ENCODE data around the gene EFNA2. TPM values are rescaled to one million over a fixed set of nuclear protein-coding genes. Genes with fewer than 3 reads are reported as not detected.

The EFNA2 gene
- total RNA-seq, 2 donors from 2014 or later, result not detected

DNA sequence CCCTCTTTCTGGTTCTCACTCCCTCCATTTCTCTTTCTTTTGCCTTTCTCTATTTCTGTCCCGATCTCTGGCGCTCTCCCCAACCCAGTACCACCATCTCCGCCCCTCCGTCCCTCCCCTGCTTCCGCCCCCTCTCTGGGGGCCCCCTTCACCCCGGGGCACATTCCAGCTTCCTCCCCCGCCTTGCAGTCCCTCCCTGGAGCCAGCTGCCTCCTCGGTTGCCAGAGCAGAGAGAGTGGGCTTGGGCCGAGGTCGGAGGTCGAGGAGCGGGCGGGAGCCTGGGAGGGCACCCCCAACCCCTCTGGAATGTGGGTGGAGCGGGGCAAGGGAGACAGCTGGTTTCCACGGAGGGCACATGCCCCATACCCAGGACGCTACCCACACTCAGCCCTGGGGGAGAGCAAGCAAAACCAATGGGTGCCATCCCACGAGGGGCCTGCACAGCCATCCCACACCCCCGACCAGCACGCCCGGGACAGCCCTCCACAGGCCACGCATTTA, 23.0 kb upstream of the EFNA2 start:
- Histone ChIP-seq H3K9me3 (no peaks in the 10 kb centered on the region), H3K36me3 (peaks cover 6% of the 10 kb centered on the region), H3K27me3 (no peaks in the 10 kb centered on the region), H3K4me3 (no peak overlapping the region), H3K27ac (peak overlapping the region; percentile 93 to 97), H3K4me1 (peaks cover 0 to 78% of the 10 kb centered on the region in 2 donors)
- TF ChIP-seq, protein P1, sequence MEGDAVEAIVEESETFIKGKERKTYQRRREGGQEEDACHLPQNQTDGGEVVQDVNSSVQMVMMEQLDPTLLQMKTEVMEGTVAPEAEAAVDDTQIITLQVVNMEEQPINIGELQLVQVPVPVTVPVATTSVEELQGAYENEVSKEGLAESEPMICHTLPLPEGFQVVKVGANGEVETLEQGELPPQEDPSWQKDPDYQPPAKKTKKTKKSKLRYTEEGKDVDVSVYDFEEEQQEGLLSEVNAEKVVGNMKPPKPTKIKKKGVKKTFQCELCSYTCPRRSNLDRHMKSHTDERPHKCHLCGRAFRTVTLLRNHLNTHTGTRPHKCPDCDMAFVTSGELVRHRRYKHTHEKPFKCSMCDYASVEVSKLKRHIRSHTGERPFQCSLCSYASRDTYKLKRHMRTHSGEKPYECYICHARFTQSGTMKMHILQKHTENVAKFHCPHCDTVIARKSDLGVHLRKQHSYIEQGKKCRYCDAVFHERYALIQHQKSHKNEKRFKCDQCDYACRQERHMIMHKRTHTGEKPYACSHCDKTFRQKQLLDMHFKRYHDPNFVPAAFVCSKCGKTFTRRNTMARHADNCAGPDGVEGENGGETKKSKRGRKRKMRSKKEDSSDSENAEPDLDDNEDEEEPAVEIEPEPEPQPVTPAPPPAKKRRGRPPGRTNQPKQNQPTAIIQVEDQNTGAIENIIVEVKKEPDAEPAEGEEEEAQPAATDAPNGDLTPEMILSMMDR (IDR thresholded peaks at IDR 0.05), result no peak
- no peak for DNase-seq (ENCODE audit: low spot score)

DNA sequence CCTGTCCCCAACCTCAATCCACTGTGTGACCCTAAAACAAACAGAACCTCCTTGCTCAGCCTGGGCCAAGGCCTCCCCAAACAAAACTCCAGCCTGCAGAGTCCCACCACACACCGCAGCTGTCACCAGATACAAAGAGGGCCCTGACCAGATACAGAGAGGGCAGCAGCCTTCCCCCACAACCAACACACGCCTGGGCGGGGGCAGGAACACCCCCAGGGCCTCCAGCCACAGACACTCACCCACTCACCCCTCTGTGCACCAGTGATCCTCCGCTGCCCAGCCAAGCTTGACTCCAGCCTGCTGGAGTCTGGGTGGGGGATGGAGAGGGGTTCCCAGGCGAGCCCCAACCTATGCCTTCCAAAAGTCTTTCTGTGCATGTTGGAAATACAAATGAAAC, 22.5 kb upstream of the EFNA2 start:
- no peak for DNase-seq (ENCODE audit: low spot score)
- Histone ChIP-seq H3K9me3 (no peaks in the 10 kb centered on the region), H3K4me3 (no peak overlapping the region), H3K36me3 (peaks cover under 1% of the 10 kb centered on the region), H3K27ac (peak overlapping the region; percentile 93 to 97), H3K4me1 (peaks cover 0 to 78% of the 10 kb centered on the region in 2 donors), H3K27me3 (no peaks in the 10 kb centered on the region)
- TF ChIP-seq, protein P1 (IDR thresholded peaks at IDR 0.05), result no peak

DNA sequence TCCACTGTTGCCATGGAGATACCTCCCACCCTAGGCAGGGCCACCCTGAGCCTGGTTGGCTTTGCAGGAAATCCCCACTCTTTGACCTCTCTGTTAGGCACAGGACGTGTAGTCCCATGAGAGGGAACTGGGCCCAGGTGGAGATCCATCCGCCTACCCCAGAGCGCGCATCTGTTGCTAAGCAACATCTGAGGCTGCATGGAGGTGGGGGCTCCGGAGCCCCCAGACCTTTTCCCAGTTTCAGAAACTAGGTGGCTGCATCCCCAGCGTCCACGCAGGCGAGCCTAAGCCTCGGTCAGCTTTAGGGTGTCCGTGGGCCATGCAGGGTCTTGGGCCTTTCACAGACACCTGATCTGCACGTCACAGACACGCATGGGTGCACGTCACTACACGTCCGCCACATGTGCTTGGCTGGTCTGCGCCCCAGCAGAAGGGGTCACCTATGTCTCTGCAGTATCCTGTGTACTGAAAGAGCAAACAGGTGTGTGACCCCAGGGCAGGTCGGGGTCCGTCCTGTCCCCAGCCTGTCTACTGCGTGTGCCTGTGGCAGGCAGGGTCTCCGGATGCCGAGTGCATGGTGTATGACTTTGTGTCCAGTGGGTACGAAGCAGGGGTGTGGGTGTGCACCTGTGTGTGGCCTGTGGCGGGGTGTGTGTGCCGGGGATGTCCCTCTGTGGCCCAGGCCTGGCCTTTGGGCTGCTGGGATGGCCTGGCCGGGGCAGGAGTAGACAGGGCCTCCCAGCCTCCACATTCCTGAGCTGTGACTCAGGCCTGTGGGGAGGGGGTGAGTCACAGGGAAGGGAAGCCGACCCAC, 20.7 kb upstream of the EFNA2 start:
- peak; percentile 91 for DNase-seq (ENCODE audit: low spot score)
- Histone ChIP-seq H3K27me3 (no peaks in the 10 kb centered on the region), H3K4me1 (peaks cover 0 to 70% of the 10 kb centered on the region in 2 donors), H3K4me3 (peak overlapping the region in 1 of 2 donors; percentile 59), H3K27ac (peak overlapping the region; percentile 88 to 93), H3K9me3 (no peaks in the 10 kb centered on the region), H3K36me3 (no peaks in the 10 kb centered on the region)
- TF ChIP-seq, protein P1 (IDR thresholded peaks at IDR 0.05), result no peak

DNA sequence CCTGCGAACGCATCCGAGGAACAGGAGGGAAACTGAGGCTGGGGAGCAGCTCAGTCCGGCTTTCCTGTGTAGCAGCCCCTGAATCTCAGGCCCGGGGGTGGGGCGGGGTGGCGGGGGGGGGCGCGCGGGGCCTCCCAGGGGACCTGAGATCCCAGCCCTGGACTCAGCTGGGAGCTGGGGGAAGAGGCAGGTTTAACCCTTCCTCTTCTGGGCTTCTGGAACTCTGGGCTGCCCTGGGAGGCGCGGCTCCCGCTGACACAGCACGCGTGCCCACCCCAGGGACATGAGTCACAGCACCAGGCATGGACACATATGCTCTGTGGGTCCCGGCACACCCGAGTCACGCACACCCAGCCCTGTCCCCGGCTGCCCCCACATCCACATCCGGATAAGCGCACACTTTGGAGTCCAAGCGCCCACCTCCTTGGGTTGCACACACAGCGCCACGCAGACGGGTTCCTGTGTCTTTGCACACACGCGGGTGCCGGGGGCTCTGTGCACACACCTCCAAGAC, 20.0 kb upstream of the EFNA2 start:
- Histone ChIP-seq H3K27me3 (no peaks in the 10 kb centered on the region), H3K27ac (peak overlapping the region; percentile 88 to 93), H3K4me1 (peaks cover 0 to 70% of the 10 kb centered on the region in 2 donors), H3K4me3 (peak overlapping the region; percentile 40 to 59), H3K36me3 (peaks cover 3% of the 10 kb centered on the region), H3K9me3 (no peaks in the 10 kb centered on the region)
- TF ChIP-seq, protein P1 (IDR thresholded peaks at IDR 0.05), result no peak
- peak; percentile 94 for DNase-seq (ENCODE audit: low spot score)

DNA sequence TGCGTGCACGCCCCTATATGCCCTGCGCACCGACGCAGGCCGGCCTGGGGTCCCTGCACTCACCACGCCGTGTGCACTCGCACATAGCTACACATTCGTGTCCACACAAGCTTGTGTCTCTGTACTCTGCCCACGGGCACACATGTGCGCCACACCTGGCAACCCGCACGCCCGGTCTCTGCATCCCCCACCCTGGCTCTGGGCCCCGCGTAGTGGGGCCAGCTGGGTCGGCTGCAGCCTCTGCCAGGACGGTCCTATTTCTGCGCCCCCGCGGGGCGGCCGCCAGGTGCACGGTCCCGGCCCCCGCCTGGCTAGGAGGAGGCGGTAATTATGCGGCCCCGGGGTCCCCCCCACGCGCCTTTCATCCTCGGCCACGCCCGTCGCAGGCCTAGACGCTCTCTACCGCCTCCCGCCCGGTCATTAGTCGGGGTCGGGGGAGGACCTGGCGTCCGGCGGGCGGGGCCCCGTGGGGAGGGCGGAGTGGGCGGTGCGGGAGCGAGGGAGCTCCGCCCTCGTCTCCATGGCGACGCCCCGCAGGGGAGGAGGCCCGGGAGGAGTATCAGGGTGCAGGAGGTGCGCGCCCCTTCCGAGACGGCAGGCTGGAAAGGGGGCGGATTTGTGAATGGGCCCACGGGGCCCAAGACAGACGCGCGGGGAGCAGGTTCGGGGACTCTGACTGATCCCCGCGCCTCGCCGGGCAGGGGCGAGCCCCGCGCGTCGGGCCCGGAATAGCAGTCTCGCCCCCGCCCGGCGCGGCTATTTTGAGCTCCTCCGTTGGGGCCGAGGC, 19.4 kb upstream of the EFNA2 start:
- DNase-seq (ENCODE audit: low spot score), result peak; percentile 90
- H3K4me1 ChIP-seq, result peaks cover 0 to 73% of the 10 kb centered on the region in 2 donors

More for the DNA sequence above, 19.4 kb upstream of the EFNA2 start:
- TF ChIP-seq, protein P1 (IDR thresholded peaks at IDR 0.05), result no peak
- H3K27ac ChIP-seq, result peak overlapping the region; percentile 88 to 93
- H3K27me3 ChIP-seq, result no peaks in the 10 kb centered on the region
- H3K4me3 ChIP-seq, result peak overlapping the region; percentile 40 to 59
- peaks cover 9% of the 10 kb centered on the region for H3K36me3 ChIP-seq
- H3K9me3 ChIP-seq, result no peaks in the 10 kb centered on the region

Measured in right atrium auricular region (tissue), 2 donors.